T-cell (primary cell): Measurements from ENCODE around the gene SYNPO. TPM values are rescaled to one million over a fixed set of nuclear protein-coding genes. Genes with fewer than 3 reads are reported as not detected.

Experiments
- ATAC-seq, 4 experiments: fragments of 200-7000 bp in 3 of 4; fragments of 150-1000 bp in 1 of 4; cut with Tn5 transposase; replicated peaks in 1 of 4; 1 replicate in 3 of 4; 2 replicates in 1 of 4; pipeline ENCODE4 v1.10.0; 2021; ENCODE audit warnings: moderate library complexity in 3 of 4, mild to moderate bottlenecking in 2 of 4, moderate number of reproducible peaks in 1 of 4
- CTCF ChIA-PET, 2 donors: fragments of 300-600 bp; sonication (Branson Sonifier 250); formaldehyde crosslinking; loops; one replicate each; lab custom pipeline; 2022; ENCODE audit warnings: antibody characterized with exemption in 2 of 2; lab: Charles Lee
- POLR2A ChIA-PET, 2 donors: fragments of 300-600 bp; sonication (Branson Sonifier 250); formaldehyde crosslinking; loops; one replicate each; lab custom pipeline; 2022; ENCODE audit warnings: antibody characterized with exemption in 2 of 2; lab: Charles Lee
- DNase-seq, 35 experiments: peaks; one replicate each; pipeline versions ENCODE4 v3.0.0 to v3.0.0-alpha.2; 2013 to 2023
- H3K27ac ChIP-seq: one replicate; pipeline ENCODE4 v1.5.1; 2013; ENCODE audit warnings: low read length
- H3K27me3 ChIP-seq, 2 experiments: replicated peaks in 1 of 2; 1 replicate in 1 of 2; 2 replicates in 1 of 2; pipeline versions ENCODE4 v1.6.1 to v1.7.0; 2013; ENCODE audit warnings: low read length in 1 of 2, mixed read lengths in 1 of 2; ENCODE audit not compliant: control insufficient read depth in 2 of 2, insufficient read depth in 2 of 2; ENCODE audit errors: extremely low read depth in 1 of 2
- H3K36me3 ChIP-seq, 2 donors: 1 replicate in 1 of 2; 2 replicates in 1 of 2; pipeline versions ENCODE4 v1.6.1 to v1.7.0; 2013; ENCODE audit warnings: low read length in 1 of 2; ENCODE audit not compliant: control insufficient read depth in 2 of 2, insufficient read depth in 1 of 2; ENCODE audit errors: extremely low read depth in 1 of 2
- H3K4me1 ChIP-seq, 2 experiments: 1 replicate in 1 of 2; 2 replicates in 1 of 2; pipeline versions ENCODE4 v1.6.1 to v1.7.0; 2013; ENCODE audit warnings: low read length in 2 of 2, mixed read lengths in 1 of 2; ENCODE audit not compliant: insufficient read depth in 2 of 2, control insufficient read depth in 1 of 2; ENCODE audit errors: extremely low read depth in 1 of 2
- H3K4me3 ChIP-seq, 2 donors: 1 replicate in 1 of 2; 2 replicates in 1 of 2; pipeline versions ENCODE4 v1.5.1 to v1.7.0; 2013; ENCODE audit warnings: mild to moderate bottlenecking in 2 of 2, low read length in 1 of 2, moderate library complexity in 1 of 2; ENCODE audit not compliant: control insufficient read depth in 1 of 2; ENCODE audit errors: extremely low read depth in 1 of 2
- H3K9me3 ChIP-seq: 2 replicates; pipeline ENCODE4 v1.7.0; 2013
- H3K27ac Mint-ChIP-seq, 2 donors: one replicate each; pipeline ENCODE4 v1.8.0; 2020 to 2021; ENCODE audit warnings: mild to moderate bottlenecking in 2 of 2, mixed read lengths in 2 of 2
- H3K27me3 Mint-ChIP-seq, 2 donors: one replicate each; pipeline ENCODE4 v1.8.0; 2021 to 2022; ENCODE audit warnings: mixed read lengths in 2 of 2
- H3K36me3 Mint-ChIP-seq: one replicate; pipeline ENCODE4 v1.8.0; 2021; ENCODE audit warnings: mixed read lengths
- H3K4me1 Mint-ChIP-seq, 3 donors: one replicate each; pipeline ENCODE4 v1.8.0; 2020 to 2022; ENCODE audit warnings: mixed read lengths in 3 of 3, mild to moderate bottlenecking in 1 of 3
- H3K4me3 Mint-ChIP-seq, 3 donors: one replicate each; pipeline ENCODE4 v1.8.0; 2020 to 2022; ENCODE audit warnings: mild to moderate bottlenecking in 3 of 3, mixed read lengths in 3 of 3, moderate library complexity in 3 of 3
- H3K9me3 Mint-ChIP-seq, 3 donors: one replicate each; pipeline ENCODE4 v1.8.0; 2020 to 2022; ENCODE audit warnings: mixed read lengths in 3 of 3
- WGBS: methylation state at CpG from one replicate; pipeline ENCODE4 v1.1.5; 2013; ENCODE audit warnings: missing lambda C conversion rate; ENCODE audit not compliant: insufficient coverage; 5-methylcytosine and 5-hydroxymethylcytosine counted together
- total RNA-seq, 35 experiments: library from RNA in 6 of 35; stranded (reverse) in 6 of 35; fragments of 120-200 nt in 1 of 35; gene quantifications; one replicate each; pipeline versions ENCODE4 v1.2.1 to v1.2.4 and lab custom pipeline; 2013 to 2026

The SYNPO gene
- total RNA-seq, 5 donors from 2014 or later (not counting 1 experiment from before 2014, with no cell fraction given), result 0.09 to 1.9 (median 1.0) TPM

DNA sequence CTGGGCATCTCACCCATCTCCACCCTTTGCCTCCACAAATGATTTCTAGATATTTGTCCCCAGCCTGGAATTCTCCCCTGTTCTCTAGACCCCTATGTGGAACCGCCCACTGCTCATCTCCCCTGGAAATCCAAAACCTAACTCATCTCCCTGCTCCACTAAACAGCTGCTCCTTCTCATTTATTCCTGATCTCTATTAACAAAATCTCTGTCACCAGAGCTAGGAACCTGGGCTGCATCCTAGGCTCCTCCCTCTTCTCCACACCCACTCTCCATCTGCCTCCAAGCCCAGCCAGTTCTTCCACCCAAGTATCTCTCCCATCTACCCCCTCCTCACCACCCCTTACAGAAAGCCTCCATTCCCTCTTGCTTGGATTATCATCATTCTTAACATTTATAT lies 24.0 kb upstream of the SYNPO start:
- Mint-ChIP-seq H3K4me3 (no peak overlapping the region), H3K36me3 (no peaks in the 10 kb centered on the region), H3K9me3 (no peaks in the 10 kb centered on the region), H3K27me3 (peaks cover 6 to 10% of the 10 kb centered on the region in 2 donors), H3K4me1 (peaks cover 0 to 4% (median 0%) of the 10 kb centered on the region in 3 donors), H3K27ac (no peak overlapping the region)
- WGBS, result 93% methylated on average over 1 of the region's 1 CpG
- Histone ChIP-seq H3K27ac (no peak overlapping the region), H3K36me3 (no peaks in the 10 kb centered on the region), H3K27me3 (peaks cover 0 to 22% of the 10 kb centered on the region in 2 experiments), H3K4me3 (no peak overlapping the region), H3K9me3 (no peaks in the 10 kb centered on the region), H3K4me1 (peaks cover 0 to 3% of the 10 kb centered on the region in 2 experiments)
- ATAC-seq (no peak), DNase-seq (no peak)
- POLR2A ChIA-PET, result no interaction called here
- CTCF ChIA-PET, result no interaction called here

DNA sequence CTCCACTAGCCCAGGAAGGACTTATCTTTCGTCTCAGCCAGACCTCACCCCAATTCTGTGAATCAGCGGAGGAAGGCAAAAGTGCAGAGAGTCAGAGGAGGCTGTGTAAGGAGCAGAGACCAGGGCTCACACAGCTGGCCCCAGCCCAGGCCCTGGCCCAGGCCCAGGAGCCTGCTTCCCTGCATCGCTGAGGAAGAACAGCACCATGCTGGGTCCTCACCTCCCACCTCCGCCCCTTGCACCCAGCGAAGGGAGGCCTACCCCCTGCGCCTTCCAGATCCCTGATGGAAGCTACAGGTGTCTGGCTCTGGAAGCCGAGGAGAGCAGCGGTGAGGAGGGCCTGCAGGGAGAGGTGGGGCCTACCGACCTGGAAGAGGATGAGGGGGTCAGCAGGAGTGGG lies 22.3 kb upstream of the SYNPO start:
- H3K9me3 Mint-ChIP-seq, result no peaks in the 10 kb centered on the region
- no peak overlapping the region for H3K4me3 Mint-ChIP-seq
- H3K4me1 ChIP-seq, result peaks cover 0 to 3% of the 10 kb centered on the region in 2 experiments
- ATAC-seq (no peak), DNase-seq (no peak)
- WGBS, result 83% methylated on average over 6 of the region's 9 CpGs
- no peak overlapping the region for H3K4me3 ChIP-seq
- H3K9me3 ChIP-seq, result no peaks in the 10 kb centered on the region
- H3K36me3 ChIP-seq, result no peaks in the 10 kb centered on the region
- H3K4me1 Mint-ChIP-seq, result peaks cover 3 to 9% (median 4%) of the 10 kb centered on the region in 3 donors
- no peak overlapping the region for H3K27ac Mint-ChIP-seq
- H3K27me3 Mint-ChIP-seq, result peaks cover 6 to 10% of the 10 kb centered on the region in 2 donors
- no peak overlapping the region for H3K27ac ChIP-seq
- POLR2A ChIA-PET, result no interaction called here
- H3K27me3 ChIP-seq, result peaks cover 0 to 20% of the 10 kb centered on the region in 2 experiments
- CTCF ChIA-PET, result no interaction called here
- H3K36me3 Mint-ChIP-seq, result no peaks in the 10 kb centered on the region

DNA sequence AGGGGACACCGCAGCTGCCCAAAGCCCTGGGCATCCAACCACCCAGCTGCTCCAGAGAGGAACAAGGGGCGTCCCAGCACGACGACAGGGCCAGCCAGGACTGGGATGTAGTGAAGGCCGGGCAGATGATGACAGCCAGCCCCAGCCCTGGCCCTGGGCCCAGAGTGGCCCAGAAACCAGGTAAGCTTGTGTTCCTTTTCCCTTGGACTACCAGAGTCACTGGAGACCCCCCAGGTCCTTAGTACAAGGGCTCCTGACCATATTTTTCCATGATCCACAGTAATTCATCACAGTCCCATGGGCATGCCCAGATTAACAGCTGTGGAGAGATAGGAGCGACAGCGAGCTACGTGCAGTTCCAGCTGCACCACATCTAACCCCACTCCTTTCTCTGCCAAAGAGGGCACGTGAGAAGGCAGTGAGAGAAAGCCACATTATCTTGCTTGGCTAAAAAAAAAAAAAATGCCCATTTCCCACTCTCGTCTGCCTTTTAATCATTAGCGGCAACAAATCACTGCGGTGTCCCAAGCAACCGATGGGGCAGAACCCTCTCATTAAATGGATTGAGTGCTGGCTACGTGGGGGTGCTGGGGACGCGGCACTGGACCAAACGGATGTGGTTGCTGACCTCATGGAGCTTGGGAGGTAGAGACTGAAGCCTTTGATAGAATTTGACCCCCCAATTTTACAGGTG lies 21.7 kb upstream of the SYNPO start:
- Histone ChIP-seq H3K9me3 (no peaks in the 10 kb centered on the region), H3K27me3 (peaks cover 0 to 26% of the 10 kb centered on the region in 2 experiments), H3K36me3 (no peaks in the 10 kb centered on the region), H3K4me1 (peaks cover 0 to 8% of the 10 kb centered on the region in 2 experiments), H3K27ac (no peak overlapping the region), H3K4me3 (no peak overlapping the region)
- Mint-ChIP-seq H3K27me3 (peaks cover 6 to 12% of the 10 kb centered on the region in 2 donors), H3K9me3 (no peaks in the 10 kb centered on the region), H3K4me3 (no peak overlapping the region), H3K27ac (no peak overlapping the region), H3K4me1 (peaks cover 8 to 15% (median 9%) of the 10 kb centered on the region in 3 donors), H3K36me3 (no peaks in the 10 kb centered on the region)
- ChIA-PET CTCF (no interaction called here), POLR2A (no interaction called here)
- WGBS, result 95% methylated on average over 7 of the region's 17 CpGs
- ATAC-seq (no peak), DNase-seq (no peak)

DNA sequence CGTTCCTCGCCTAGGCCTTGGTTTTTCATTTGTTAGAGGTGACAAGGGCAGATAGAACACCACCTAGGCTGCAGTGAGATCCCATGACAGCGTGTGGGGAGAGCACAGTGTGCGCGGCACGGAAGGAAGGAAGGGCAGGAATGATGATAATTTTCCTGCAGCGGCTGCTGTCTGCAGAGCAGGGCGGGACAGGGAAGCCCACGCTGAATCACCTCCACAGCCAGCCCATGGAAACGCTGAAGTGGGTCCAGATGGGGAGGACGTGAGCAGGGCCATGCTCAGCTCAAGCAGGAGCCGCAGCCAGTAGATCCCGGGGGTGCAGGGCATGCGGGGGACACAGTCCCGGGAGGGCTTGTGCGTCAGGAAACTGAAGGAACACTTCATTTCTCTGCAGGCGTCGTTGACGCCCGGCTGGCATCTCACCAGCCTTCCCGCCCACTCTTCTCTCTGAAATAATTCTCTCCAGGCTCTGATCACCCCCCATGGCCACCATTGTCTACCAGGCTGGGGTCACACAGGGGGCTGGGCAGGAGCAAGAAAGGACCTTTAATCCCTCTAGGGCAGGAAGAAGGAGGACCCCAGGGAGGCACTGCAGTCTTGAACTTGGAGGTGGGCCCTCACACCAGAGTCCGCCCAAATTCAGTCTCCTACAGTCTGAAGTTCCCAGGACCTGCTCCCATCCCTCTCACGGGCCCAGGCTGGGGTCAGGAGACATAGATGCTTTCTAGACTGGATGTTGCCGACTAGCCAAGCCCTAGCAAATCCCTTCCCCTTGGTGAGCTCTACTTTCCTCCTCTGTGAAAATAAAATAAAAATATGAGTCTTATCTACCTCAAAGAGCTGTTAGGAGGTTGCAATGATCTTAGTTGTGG lies 20.9 kb upstream of the SYNPO start:
- H3K27me3 ChIP-seq, result peaks cover 0 to 30% of the 10 kb centered on the region in 2 experiments
- CTCF ChIA-PET, result no interaction called here
- WGBS, result 81% methylated on average over 18 of the region's 24 CpGs
- ATAC-seq (no peak), DNase-seq (no peak)
- no peak overlapping the region for H3K4me3 ChIP-seq
- H3K4me1 Mint-ChIP-seq, result peaks cover 15 to 21% (median 17%) of the 10 kb centered on the region in 3 donors
- H3K27me3 Mint-ChIP-seq, result peaks cover 6 to 17% of the 10 kb centered on the region in 2 donors
- no peak overlapping the region for H3K27ac ChIP-seq
- H3K27ac Mint-ChIP-seq, result no peak overlapping the region
- no peak overlapping the region for H3K4me3 Mint-ChIP-seq
- no peaks in the 10 kb centered on the region for H3K9me3 Mint-ChIP-seq
- H3K9me3 ChIP-seq, result no peaks in the 10 kb centered on the region
- H3K4me1 ChIP-seq, result peaks cover 0 to 15% of the 10 kb centered on the region in 2 experiments
- no peaks in the 10 kb centered on the region for H3K36me3 Mint-ChIP-seq
- POLR2A ChIA-PET, result no interaction called here
- no peaks in the 10 kb centered on the region for H3K36me3 ChIP-seq

DNA sequence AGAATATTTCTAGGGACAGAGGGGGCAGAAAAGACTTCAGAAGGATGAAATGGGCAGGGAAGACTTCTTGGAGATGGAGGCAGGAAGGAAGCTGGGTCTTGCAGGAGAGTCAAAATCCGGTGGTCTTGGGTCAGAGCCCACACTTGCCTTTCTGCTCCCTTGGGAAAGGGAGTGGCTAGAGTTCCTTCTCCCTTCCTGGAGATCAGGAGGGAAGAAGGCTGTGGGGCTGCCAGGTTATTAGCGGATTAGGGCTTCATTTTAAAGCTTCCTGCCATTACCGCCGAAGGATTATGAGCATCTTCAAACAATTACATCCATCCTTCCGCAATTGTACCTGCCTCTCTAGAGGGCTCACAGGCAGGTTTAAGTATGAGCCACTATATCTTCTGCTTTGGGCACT lies 19.2 kb upstream of the SYNPO start:
- Histone ChIP-seq H3K27ac (no peak overlapping the region), H3K4me1 (peaks cover 0 to 20% of the 10 kb centered on the region in 2 experiments), H3K4me3 (no peak overlapping the region), H3K9me3 (no peaks in the 10 kb centered on the region), H3K27me3 (peaks cover 0 to 38% of the 10 kb centered on the region in 2 experiments), H3K36me3 (no peaks in the 10 kb centered on the region)
- ChIA-PET CTCF (no interaction called here), POLR2A (no interaction called here)
- DNase-seq, result no peak
- 78% methylated on average over 4 of the region's 5 CpGs for WGBS
- Mint-ChIP-seq H3K9me3 (no peaks in the 10 kb centered on the region), H3K27me3 (peaks cover 3 to 19% of the 10 kb centered on the region in 2 donors), H3K4me3 (no peak overlapping the region), H3K36me3 (no peaks in the 10 kb centered on the region), H3K27ac (no peak overlapping the region), H3K4me1 (peaks cover 15 to 21% (median 17%) of the 10 kb centered on the region in 3 donors)
- no peak for ATAC-seq

DNA sequence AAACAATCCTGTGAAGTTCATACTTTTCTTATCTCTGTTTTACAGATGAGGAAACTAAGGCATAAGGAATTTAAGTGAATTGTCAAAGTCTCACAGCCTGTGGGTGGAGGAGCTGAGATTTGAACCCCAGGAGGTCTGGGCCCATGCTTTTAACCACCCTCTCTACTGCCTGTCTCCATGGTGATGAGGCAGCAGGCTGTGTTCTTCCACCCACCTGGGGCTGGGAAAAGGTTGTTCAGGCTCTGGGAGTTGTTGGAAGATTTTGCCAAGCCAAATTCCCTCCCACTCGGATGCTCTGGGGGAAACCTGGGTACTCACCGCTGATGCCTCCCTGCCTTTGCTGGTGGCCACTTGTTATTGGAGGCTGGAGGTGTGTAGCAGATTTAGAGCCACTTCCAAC lies 18.3 kb upstream of the SYNPO start:
- CTCF ChIA-PET, result no interaction called here
- H3K27me3 ChIP-seq, result peaks cover 0 to 46% of the 10 kb centered on the region in 2 experiments
- H3K9me3 ChIP-seq, result no peaks in the 10 kb centered on the region
- H3K36me3 ChIP-seq, result no peaks in the 10 kb centered on the region
- no peak overlapping the region for H3K27ac ChIP-seq
- POLR2A ChIA-PET, result no interaction called here
- Mint-ChIP-seq H3K36me3 (no peaks in the 10 kb centered on the region), H3K9me3 (no peaks in the 10 kb centered on the region), H3K4me3 (no peak overlapping the region), H3K27ac (no peak overlapping the region), H3K4me1 (peaks cover 15 to 24% (median 17%) of the 10 kb centered on the region in 3 donors), H3K27me3 (peaks cover 0 to 18% of the 10 kb centered on the region in 2 donors)
- no peak for DNase-seq
- H3K4me1 ChIP-seq, result peaks cover 0 to 20% of the 10 kb centered on the region in 2 experiments
- no peak for ATAC-seq
- H3K4me3 ChIP-seq, result no peak overlapping the region
- 100% methylated on average over 1 of the region's 2 CpGs for WGBS
